Measurements from ENCODE around the gene CGAS.
"Not testable (repeated sequence)": the region's sequence is repeated elsewhere in the genome, so short reads cannot be mapped to it uniquely, and the experiment has no call there.

Gene CGAS

DNA sequence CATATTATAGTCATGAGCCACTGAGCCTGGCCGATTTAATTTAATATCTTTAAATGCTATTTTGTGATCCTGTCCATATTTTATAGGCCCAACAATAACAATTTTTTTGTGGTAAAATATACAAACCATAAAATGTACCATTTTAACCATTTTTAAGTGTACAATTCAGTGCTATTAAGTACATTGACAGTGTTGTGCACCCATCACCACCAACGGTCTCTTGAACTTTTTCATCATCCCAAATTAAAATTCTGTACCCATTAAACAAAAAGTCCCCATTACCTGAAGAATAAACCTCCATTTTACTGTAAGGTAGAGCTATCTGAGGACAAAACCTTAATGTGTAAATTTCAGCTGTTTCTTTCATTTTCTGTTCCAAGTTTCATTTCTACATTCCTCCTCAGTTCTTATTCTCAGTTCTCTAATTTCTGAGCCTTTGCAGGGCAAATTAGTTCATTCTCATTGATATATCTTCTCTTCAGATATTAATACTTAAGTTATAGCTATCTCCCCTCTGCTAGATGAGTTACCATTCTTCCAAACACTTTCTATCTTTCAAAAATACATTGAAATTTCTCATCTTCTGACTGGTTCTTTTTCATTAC, 19.7 kb upstream of the CGAS start (continued):
- TF ChIP-seq, protein P1, sequence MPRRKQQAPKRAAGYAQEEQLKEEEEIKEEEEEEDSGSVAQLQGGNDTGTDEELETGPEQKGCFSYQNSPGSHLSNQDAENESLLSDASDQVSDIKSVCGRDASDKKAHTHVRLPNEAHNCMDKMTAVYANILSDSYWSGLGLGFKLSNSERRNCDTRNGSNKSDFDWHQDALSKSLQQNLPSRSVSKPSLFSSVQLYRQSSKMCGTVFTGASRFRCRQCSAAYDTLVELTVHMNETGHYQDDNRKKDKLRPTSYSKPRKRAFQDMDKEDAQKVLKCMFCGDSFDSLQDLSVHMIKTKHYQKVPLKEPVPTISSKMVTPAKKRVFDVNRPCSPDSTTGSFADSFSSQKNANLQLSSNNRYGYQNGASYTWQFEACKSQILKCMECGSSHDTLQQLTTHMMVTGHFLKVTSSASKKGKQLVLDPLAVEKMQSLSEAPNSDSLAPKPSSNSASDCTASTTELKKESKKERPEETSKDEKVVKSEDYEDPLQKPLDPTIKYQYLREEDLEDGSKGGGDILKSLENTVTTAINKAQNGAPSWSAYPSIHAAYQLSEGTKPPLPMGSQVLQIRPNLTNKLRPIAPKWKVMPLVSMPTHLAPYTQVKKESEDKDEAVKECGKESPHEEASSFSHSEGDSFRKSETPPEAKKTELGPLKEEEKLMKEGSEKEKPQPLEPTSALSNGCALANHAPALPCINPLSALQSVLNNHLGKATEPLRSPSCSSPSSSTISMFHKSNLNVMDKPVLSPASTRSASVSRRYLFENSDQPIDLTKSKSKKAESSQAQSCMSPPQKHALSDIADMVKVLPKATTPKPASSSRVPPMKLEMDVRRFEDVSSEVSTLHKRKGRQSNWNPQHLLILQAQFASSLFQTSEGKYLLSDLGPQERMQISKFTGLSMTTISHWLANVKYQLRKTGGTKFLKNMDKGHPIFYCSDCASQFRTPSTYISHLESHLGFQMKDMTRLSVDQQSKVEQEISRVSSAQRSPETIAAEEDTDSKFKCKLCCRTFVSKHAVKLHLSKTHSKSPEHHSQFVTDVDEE (CRISPR knock-in tag; IDR thresholded peaks at IDR 0.05): no peak

- TF ChIP-seq GLIS3 (CRISPR knock-in tag; IDR thresholded peaks at IDR 0.05) (no peak), ZFP3 (CRISPR knock-in tag; IDR thresholded peaks at IDR 0.05) (no peak)
- TF ChIP-seq, protein P2, sequence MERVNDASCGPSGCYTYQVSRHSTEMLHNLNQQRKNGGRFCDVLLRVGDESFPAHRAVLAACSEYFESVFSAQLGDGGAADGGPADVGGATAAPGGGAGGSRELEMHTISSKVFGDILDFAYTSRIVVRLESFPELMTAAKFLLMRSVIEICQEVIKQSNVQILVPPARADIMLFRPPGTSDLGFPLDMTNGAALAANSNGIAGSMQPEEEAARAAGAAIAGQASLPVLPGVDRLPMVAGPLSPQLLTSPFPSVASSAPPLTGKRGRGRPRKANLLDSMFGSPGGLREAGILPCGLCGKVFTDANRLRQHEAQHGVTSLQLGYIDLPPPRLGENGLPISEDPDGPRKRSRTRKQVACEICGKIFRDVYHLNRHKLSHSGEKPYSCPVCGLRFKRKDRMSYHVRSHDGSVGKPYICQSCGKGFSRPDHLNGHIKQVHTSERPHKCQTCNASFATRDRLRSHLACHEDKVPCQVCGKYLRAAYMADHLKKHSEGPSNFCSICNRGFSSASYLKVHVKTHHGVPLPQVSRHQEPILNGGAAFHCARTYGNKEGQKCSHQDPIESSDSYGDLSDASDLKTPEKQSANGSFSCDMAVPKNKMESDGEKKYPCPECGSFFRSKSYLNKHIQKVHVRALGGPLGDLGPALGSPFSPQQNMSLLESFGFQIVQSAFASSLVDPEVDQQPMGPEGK (CRISPR knock-in tag; IDR thresholded peaks at IDR 0.05; ENCODE audit: borderline replicate concordance): no peak
- TF ChIP-seq, protein P3, sequence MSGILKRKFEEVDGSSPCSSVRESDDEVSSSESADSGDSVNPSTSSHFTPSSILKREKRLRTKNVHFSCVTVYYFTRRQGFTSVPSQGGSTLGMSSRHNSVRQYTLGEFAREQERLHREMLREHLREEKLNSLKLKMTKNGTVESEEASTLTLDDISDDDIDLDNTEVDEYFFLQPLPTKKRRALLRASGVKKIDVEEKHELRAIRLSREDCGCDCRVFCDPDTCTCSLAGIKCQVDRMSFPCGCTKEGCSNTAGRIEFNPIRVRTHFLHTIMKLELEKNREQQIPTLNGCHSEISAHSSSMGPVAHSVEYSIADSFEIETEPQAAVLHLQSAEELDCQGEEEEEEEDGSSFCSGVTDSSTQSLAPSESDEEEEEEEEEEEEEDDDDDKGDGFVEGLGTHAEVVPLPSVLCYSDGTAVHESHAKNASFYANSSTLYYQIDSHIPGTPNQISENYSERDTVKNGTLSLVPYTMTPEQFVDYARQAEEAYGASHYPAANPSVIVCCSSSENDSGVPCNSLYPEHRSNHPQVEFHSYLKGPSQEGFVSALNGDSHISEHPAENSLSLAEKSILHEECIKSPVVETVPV (CRISPR knock-in tag; IDR thresholded peaks at IDR 0.05): no peak
- peak; percentile 99 for ATAC-seq
Observed at GRCh38 chr6:73461537-73462350, 9.6 kb upstream of the CGAS start, which contains the start of gene MTO1. MTO1 (plus strand) TSS chr6:73461737; CDS start chr6:73461855, 118 bp downstream.

GRCh38 chr6:73460056-73460455, 8.0 kb upstream of the CGAS start:
- TF ChIP-seq OSR1 (CRISPR knock-in tag; IDR thresholded peaks at IDR 0.05): no peak
- no peak for TF ChIP-seq ZNF8 (CRISPR knock-in tag; IDR thresholded peaks at IDR 0.05)
- no peak for TF ChIP-seq RARB (CRISPR knock-in tag; IDR thresholded peaks at IDR 0.05)
- TF ChIP-seq, protein P3 (CRISPR knock-in tag; IDR thresholded peaks at IDR 0.05): no peak
- no peak for TF ChIP-seq TOX (CRISPR knock-in tag; IDR thresholded peaks at IDR 0.05; ENCODE audit: borderline replicate concordance)
- TF ChIP-seq ARNTL (CRISPR knock-in tag; IDR thresholded peaks at IDR 0.05; ENCODE audit: borderline replicate concordance, low read depth): no peak
- no peak for TF ChIP-seq CSDC2 (CRISPR knock-in tag; IDR thresholded peaks at IDR 0.05)
- no peak for TF ChIP-seq ZNF70 (CRISPR knock-in tag; IDR thresholded peaks at IDR 0.05)
- TF ChIP-seq, protein P1 (CRISPR knock-in tag; IDR thresholded peaks at IDR 0.05): no peak
- no peak for TF ChIP-seq CREB5 (CRISPR knock-in tag; IDR thresholded peaks at IDR 0.05; ENCODE audit: low read depth)
- TF ChIP-seq ESRRG (CRISPR knock-in tag; IDR thresholded peaks at IDR 0.05): no peak
- TF ChIP-seq GLIS3 (CRISPR knock-in tag; IDR thresholded peaks at IDR 0.05): no peak
- no peak for ATAC-seq

GRCh38 chr6:73459474-73459873, 7.4 kb upstream of the CGAS start:
- ATAC-seq: not testable (repeated sequence)

Data from SK-N-SH treated with all-trans-retinoic acid at 6 μM for 48 hours (cell line).